Ascending aorta (tissue), 2 donors: ENCODE data around the gene SPTBN1. TPM values are rescaled to one million over a fixed set of nuclear protein-coding genes. Genes with fewer than 3 reads are reported as not detected.

ENCODE experiments used
- DNase-seq, 2 donors: peaks; one replicate each; pipeline ENCODE4 v3.0.0-alpha.2; 2019; ENCODE audit warnings: low spot score in 2 of 2
- H3K27ac ChIP-seq, 2 donors: fragments of 200-600 bp; sonication (generic); one replicate each; pipeline ENCODE4 v1.5.1; 2016 to 2017; ENCODE audit warnings: mild to moderate bottlenecking in 1 of 2
- H3K27me3 ChIP-seq: fragments of 200-600 bp; sonication (generic); one replicate; pipeline ENCODE4 v1.5.1; 2017
- H3K36me3 ChIP-seq, 2 donors: fragments of 200-600 bp; sonication (generic); one replicate each; pipeline ENCODE4 v1.5.1; 2016
- H3K4me1 ChIP-seq, 2 donors: fragments of 200-600 bp; sonication (generic); one replicate each; pipeline ENCODE4 v1.5.1; 2016 to 2017; ENCODE audit warnings: mild to moderate bottlenecking in 1 of 2
- H3K4me3 ChIP-seq, 2 donors: fragments of 200-600 bp; sonication (generic); one replicate each; pipeline ENCODE4 v1.5.1; 2016 to 2017; ENCODE audit warnings: mild to moderate bottlenecking in 1 of 2
- H3K9me3 ChIP-seq, 2 donors: fragments of 200-600 bp; sonication (generic); one replicate each; pipeline ENCODE4 v1.5.1; 2016
- CTCF ChIP-seq, 3 experiments: fragments of 200-600 bp in 2 of 3; fragments of 450-650 bp in 1 of 3; sonication (generic) in 2 of 3; IDR thresholded peaks; one replicate each; pipeline ENCODE4 v1.5.1; 2016 to 2019; ENCODE audit warnings: antibody characterized with exemption in 3 of 3, mild to moderate bottlenecking in 1 of 3, moderate library complexity in 1 of 3
- intact Hi-C: fragments of 100-400 bp; cut with DNase I; formaldehyde crosslinking; loops from one replicate; pipeline ENCODE4 v1.15.1; 2023
- total RNA-seq: library from RNA; depleted of rRNA; stranded (reverse); fragments of >200 nt; gene quantifications from one replicate; pipeline ENCODE4 v1.1.0, GENCODE V29; 2016

Gene SPTBN1
- total RNA-seq, 1 donor from 2014 or later = 246 TPM

GRCh38 chr2:54529935-54530334 is 73.8 kb downstream of the SPTBN1 start:
- H3K4me1 ChIP-seq = peaks cover 0 to 17% of the 10 kb centered on the region in 2 donors
- H3K9me3 ChIP-seq = no peaks in the 10 kb centered on the region
- H3K36me3 ChIP-seq = peaks cover 6 to 17% of the 10 kb centered on the region in 2 donors
- DNase-seq = no peak
- H3K27me3 ChIP-seq = no peaks in the 10 kb centered on the region
- no peak for TF ChIP-seq CTCF (IDR thresholded peaks at IDR 0.05)
- intact Hi-C loops = no loop called here
- no peak overlapping the region for H3K27ac ChIP-seq
- no peak overlapping the region for H3K4me3 ChIP-seq

GRCh38 chr2:54531558-54531957 is 75.4 kb downstream of the SPTBN1 start:
- H3K4me3 ChIP-seq = no peak overlapping the region
- peaks cover 6 to 18% of the 10 kb centered on the region in 2 donors for H3K36me3 ChIP-seq
- H3K9me3 ChIP-seq = no peaks in the 10 kb centered on the region
- DNase-seq = no peak
- H3K27me3 ChIP-seq = no peaks in the 10 kb centered on the region
- peaks cover 0 to 10% of the 10 kb centered on the region in 2 donors for H3K4me1 ChIP-seq
- peak overlapping the region in 1 of 2 donors; percentile 13 for H3K27ac ChIP-seq
- TF ChIP-seq CTCF (IDR thresholded peaks at IDR 0.05) = no peak
- intact Hi-C loops = no loop called here

GRCh38 chr2:54534221-54534620 is 78.1 kb downstream of the SPTBN1 start:
- peaks cover 0 to 12% of the 10 kb centered on the region in 2 donors for H3K36me3 ChIP-seq
- H3K4me1 ChIP-seq = no peaks in the 10 kb centered on the region
- intact Hi-C loops = no loop called here
- DNase-seq = no peak
- no peak overlapping the region for H3K4me3 ChIP-seq
- no peak for TF ChIP-seq CTCF (IDR thresholded peaks at IDR 0.05)
- H3K27me3 ChIP-seq = no peaks in the 10 kb centered on the region
- H3K27ac ChIP-seq = no peak overlapping the region
- no peaks in the 10 kb centered on the region for H3K9me3 ChIP-seq

GRCh38 chr2:54534625-54535024 is 78.5 kb downstream of the SPTBN1 start:
- no peak for TF ChIP-seq CTCF (IDR thresholded peaks at IDR 0.05)
- H3K4me1 ChIP-seq = no peaks in the 10 kb centered on the region
- H3K27ac ChIP-seq = no peak overlapping the region
- intact Hi-C loops = no loop called here
- H3K4me3 ChIP-seq = no peak overlapping the region
- no peaks in the 10 kb centered on the region for H3K27me3 ChIP-seq
- H3K36me3 ChIP-seq = peaks cover 0 to 8% of the 10 kb centered on the region in 2 donors
- DNase-seq = no peak
- H3K9me3 ChIP-seq = no peaks in the 10 kb centered on the region

- Histone ChIP-seq H3K9me3 (no peaks in the 10 kb centered on the region), H3K4me1 (no peaks in the 10 kb centered on the region), H3K27me3 (no peaks in the 10 kb centered on the region), H3K27ac (no peak overlapping the region), H3K36me3 (peaks cover 0 to 8% of the 10 kb centered on the region in 2 donors), H3K4me3 (no peak overlapping the region)
- intact Hi-C loops = no loop called here
- no peak for TF ChIP-seq CTCF (IDR thresholded peaks at IDR 0.05)
- no peak for DNase-seq
These were observed 79.6 kb downstream of the SPTBN1 start for GRCh38 chr2:54535599-54536195.

GRCh38 chr2:54536720-54537119 is 80.6 kb downstream of the SPTBN1 start:
- no peaks in the 10 kb centered on the region for H3K27me3 ChIP-seq
- no peaks in the 10 kb centered on the region for H3K9me3 ChIP-seq
- no peaks in the 10 kb centered on the region for H3K4me1 ChIP-seq
- no peak for TF ChIP-seq CTCF (IDR thresholded peaks at IDR 0.05)
- intact Hi-C loops = no loop called here
- DNase-seq = no peak
- H3K36me3 ChIP-seq = peaks cover 0 to 8% of the 10 kb centered on the region in 2 donors
- no peak overlapping the region for H3K4me3 ChIP-seq
- H3K27ac ChIP-seq = no peak overlapping the region
